Measurements from ENCODE around the gene STOML1. TPM values are rescaled to one million over a fixed set of nuclear protein-coding genes. Genes with fewer than 3 reads are reported as not detected.

The STOML1 gene
- total RNA-seq, 1 donor from 2014 or later = 22.3 TPM

DNA sequence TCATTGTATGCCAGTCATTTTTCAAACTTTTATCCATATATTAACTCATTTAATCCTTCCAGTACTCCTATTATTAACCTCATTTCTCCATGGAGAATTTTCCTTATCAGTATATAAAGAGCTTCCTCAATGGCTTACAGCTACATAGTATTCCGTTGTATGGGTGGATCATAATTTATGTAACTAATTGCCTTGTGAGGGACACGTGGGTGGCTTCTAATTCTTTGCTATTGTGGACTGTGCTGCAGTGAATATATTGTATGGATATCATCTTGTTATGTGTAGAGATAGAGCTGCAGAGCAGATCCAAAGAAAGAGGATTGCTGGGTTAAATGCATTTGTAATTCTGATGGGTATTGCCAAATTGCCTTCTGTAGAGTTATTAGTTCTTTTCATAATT is 27.6 kb upstream of the STOML1 start:
- DNase-seq = no peak

GRCh38 chr15:74013374-74013894 is 21.3 kb upstream of the STOML1 start:
- no peak for DNase-seq

GRCh38 chr15:74011610-74012009 is 19.5 kb upstream of the STOML1 start:
- DNase-seq = no peak

GRCh38 chr15:74010929-74011540 is 18.9 kb upstream of the STOML1 start:
- no peak for DNase-seq

DNA sequence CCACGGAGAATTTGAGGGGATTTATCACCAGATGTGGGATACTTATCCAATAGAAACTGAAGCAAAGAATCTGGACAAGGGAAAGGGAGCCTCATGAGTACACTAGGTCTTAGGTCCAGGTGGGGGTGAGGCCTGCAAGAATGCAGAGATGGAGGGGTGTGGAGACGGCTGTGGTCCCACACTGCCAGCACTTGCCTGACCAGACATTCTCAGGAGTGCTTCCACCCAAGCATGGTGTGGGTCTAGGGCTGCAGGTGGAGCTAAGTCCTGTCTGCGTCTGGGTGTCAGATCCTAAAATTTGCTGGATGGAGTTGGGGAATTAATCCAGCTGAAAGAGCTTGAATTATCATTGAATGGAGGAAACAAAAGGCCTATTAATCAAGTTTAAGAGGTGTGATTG is 16.8 kb upstream of the STOML1 start:
- DNase-seq = no peak

GRCh38 chr15:74007820-74008371 is 15.8 kb upstream of the STOML1 start:
- no peak for DNase-seq

DNA sequence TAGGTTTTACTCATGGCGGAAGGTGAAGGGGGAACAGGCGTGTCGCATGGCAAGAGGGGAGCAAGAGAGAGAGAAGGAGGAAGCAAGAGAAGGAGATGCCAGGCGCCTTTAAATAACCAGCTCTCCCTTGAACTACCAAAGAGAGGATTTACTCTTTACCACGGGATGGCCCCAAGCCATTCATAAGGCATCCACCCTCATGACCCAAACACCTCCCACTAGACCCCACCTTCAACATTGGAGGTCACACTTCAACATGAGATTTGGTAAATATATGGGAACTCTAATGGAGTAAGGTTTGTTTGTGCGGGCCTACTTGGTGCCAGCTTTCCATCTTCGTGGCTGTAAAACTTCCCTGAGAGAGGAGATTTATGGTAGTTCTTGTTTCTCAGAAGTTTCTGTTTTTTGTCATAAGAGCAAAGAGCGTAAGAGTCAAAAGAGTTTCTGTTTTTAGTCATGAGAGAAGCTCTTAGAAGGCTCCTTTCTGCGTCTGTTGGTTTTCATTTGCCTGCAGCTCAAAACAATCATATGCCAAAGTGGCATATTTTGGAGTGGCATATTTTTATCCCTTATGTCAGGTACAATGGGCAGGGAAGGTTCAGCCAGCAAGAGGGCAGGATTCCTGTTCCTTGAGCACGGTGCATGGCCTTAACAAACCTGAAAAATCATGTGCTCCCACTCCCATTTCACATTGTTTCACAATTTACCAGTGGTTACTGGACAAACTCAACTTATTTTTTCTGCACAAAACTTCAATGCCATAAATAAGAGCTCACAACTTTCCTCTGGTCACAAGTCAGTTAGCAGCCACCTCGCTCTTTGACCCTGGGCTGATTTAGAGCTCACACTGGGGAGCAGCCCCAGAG is 14.9 kb upstream of the STOML1 start:
- DNase-seq = no peak

GRCh38 chr15:73997986-73998385 is 5.9 kb upstream of the STOML1 start:
- DNase-seq = no peak

DNA sequence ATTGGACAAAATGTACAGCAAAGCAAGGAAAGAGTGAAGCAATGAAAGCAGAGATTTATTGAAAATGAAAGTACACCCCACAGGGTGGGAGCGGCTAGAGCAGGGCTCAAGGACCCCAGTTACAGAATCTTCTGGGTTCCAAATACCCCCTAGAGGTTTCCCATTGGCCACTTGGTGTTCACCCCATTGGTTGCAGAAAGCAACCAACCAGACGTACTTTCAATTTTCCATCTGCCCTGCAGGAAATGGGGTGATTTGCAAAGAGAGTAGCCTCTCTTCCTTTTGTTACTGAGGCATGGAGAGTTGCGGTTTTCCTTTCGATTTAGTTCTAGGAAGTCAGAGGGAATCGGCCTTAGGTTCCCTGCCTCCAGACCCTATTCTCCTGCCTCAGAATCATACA is 4.8 kb upstream of the STOML1 start:
- no peak for DNase-seq

- DNase-seq = no peak
Measured at GRCh38 chr15:73996267-73996666, 4.2 kb upstream of the STOML1 start.

GRCh38 chr15:73994912-73995622 is 3.0 kb upstream of the STOML1 start:
- peak; percentile 39 for DNase-seq

DNA sequence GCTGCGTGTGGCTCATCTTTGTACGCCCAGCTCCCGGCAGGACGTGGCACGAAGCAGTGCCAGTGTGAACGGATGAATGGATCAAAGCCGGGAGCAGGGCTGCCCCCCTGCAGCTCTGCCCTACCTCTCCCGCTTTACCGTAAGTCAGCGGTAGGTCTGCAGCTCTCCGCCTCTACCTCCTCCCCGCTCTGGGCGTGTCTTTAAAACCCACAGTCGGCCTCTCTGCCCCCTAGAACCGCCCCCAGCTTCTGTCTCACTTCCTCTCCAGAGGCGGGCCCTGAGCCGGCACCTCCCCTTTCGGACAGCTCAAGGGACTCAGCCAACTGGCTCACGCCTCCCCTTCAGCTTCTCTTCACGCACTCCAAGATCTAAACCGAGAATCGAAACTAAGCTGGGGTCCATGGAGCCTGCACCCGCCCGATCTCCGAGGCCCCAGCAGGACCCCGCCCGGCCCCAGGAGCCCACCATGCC is 2.4 kb upstream of the STOML1 start, which contains the start of gene PML:
Gene PML (plus strand): TSS at position 304 of the 471 bp plus-strand sequence. CDS start 97 bp downstream, at position 401.
- DNase-seq = peak; percentile 98

DNA sequence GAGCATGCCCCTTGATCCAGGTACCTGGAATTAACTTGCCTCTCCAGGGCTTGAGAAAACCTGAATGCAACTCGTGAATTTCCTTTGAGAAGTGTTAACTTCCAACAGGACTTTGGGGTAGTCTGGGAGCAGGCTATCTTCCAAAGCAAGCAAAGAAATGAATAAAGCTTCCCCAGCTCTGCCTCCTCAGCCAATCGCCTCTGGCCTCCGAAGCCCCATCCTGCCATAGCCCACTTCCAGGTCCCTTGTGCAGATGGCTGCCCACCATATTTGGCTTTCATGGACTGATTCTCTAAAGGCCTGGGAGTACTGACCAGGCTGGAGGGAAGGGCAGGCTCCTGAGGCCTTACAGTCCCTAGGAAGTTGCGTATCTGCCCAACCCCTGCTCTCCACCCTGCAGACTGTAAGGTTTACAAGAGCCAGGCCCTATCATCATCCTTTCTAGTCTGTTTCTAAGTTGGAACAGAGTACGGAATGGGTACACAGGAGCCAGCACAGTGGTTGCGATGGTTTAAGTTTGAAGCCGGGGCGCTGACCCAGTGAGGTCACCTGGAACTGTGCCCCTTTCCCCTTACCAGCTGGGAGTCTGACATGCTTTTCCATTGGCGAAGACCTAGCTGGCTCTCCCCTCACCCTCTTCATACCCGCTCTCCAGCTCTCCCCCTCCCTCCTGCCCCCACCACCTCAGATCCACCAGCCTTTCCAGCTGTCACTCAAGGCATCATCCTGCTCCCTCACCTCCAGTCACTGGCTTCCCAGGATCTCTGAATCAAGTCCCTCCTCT is 1.3 kb upstream of the STOML1 start:
- no peak for DNase-seq

- no peak for DNase-seq
Measured at GRCh38 chr15:73992594-73992898, 451 bp upstream of the STOML1 start.

DNA sequence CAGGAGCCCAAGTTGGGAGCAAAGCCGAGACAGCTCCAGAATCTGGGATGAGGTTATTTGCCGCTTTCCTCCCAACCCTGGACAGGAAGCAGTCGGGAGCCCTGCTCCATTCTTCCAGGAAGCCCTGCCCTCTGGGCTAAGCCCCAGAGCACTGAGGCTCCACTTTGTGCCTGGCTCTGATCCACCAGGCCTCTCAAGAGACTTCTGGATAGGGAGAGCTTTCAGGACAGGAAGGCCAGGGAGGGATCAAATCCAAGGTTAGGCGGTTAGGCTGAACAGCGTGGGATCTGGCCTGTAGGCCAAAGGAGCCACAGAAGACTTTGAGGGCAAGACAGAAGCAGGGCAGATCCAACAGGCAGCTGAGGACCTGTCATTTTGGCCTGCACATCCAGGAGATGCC is 835 bp downstream of the STOML1 start:
- peak; percentile 20 for DNase-seq

GRCh38 chr15:73990250-73991005 is 1.7 kb downstream of the STOML1 start:
- no peak for DNase-seq

DNA sequence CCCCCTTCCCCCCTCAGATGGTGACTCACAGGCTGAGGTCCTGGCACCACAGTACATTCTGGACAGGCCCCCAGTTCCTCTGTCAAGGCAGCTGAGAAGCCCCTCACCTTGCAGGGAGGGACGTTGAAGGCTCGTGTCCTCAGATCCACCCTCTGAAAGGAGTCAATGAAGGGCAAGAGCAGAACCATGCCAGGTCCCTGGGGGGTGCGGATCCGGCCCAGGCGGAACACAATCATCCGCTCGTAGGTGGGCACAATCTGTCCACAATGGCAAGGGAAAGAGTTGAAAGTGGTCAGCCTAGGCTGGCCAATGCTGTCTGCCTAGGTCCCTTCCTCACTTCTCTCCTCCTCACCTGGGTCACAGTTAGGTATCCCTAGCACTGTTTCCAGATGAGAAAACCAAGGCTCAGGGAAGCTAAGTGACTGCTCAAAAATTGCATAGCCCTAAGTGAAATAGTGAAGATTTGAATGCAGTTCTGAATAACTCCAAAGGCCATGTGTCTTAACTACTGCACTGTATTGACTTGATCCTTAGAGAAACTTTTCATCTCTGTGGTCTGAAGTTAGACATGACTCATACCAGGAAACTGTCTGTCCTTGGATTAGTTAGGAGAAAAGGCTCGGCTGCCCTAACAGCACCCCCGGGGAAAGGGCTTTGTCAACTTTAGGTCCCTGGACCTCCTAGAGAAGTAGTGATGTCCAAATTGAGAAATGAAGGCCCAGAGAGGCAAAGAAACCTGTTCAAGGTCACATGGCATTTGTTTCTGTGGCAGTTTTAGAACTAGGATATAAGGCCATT is 2.9 kb downstream of the STOML1 start:
- DNase-seq = no peak

GRCh38 chr15:73988445-73988969 is 3.6 kb downstream of the STOML1 start:
- no peak for DNase-seq

- DNase-seq = no peak
Measured at GRCh38 chr15:73987681-73988444, 4.2 kb downstream of the STOML1 start.
